KMS-11 (cell line): ENCODE measurements around the gene GAMT.

Experiments
- H2AFZ ChIP-seq: fragments of 200-600 bp; sonication (generic); 2 replicates; pipeline ENCODE4 v1.6.1; 2016; ENCODE audit warnings: antibody characterized with exemption, mixed run types, low read depth
- H3K27ac ChIP-seq: fragments of 200-600 bp; sonication (generic); 2 replicates; pipeline ENCODE4 v1.6.1; 2016; ENCODE audit warnings: mild to moderate bottlenecking, mixed run types
- H3K27me3 ChIP-seq: fragments of 200-600 bp; sonication (generic); 2 replicates; pipeline ENCODE4 v1.6.1; 2017; ENCODE audit warnings: mild to moderate bottlenecking, low read depth, mixed run types, moderate library complexity; ENCODE audit not compliant: insufficient read depth
- H3K36me3 ChIP-seq: fragments of 200-600 bp; sonication (generic); 2 replicates; pipeline ENCODE4 v1.6.1; 2017; ENCODE audit warnings: mild to moderate bottlenecking, mixed run types; ENCODE audit not compliant: insufficient read depth
- H3K4me1 ChIP-seq: fragments of 200-600 bp; sonication (generic); 2 replicates; pipeline ENCODE4 v1.6.1; 2016; ENCODE audit warnings: mild to moderate bottlenecking, low read depth, mixed run types; ENCODE audit not compliant: poor library complexity, severe bottlenecking
- H3K4me2 ChIP-seq: fragments of 200-600 bp; sonication (generic); 2 replicates; pipeline ENCODE4 v1.7.0; 2016; ENCODE audit warnings: mild to moderate bottlenecking, mixed run types
- H3K4me3 ChIP-seq: fragments of 200-600 bp; sonication (generic); IDR thresholded peaks from 2 replicates; pipeline ENCODE4 v1.6.1; 2017; ENCODE audit warnings: low read depth, low read length, mixed read lengths; ENCODE audit not compliant: insufficient read depth
- H3K79me2 ChIP-seq: fragments of 200-600 bp; sonication (generic); 2 replicates; pipeline ENCODE4 v1.6.1; 2016; ENCODE audit warnings: low read depth, mixed run types; ENCODE audit not compliant: insufficient read depth
- H3K9ac ChIP-seq: fragments of 200-600 bp; sonication (generic); 2 replicates; pipeline ENCODE4 v1.6.1; 2016; ENCODE audit warnings: mild to moderate bottlenecking, mixed run types
- H4K20me1 ChIP-seq: fragments of 200-600 bp; sonication (generic); 2 replicates; pipeline ENCODE4 v1.6.1; 2016; ENCODE audit warnings: mild to moderate bottlenecking, mixed run types; ENCODE audit not compliant: insufficient read depth
- CTCF ChIP-seq: fragments of 200-600 bp; sonication (generic); conservative IDR thresholded peaks from 2 replicates; pipeline ENCODE4 v1.6.1; 2017; ENCODE audit warnings: low read depth, mild to moderate bottlenecking, antibody characterized with exemption, low read length, moderate library complexity, mixed read lengths

Gene GAMT

GRCh38 chr19:1426736-1427135, 25.4 kb upstream of the GAMT start:
- peaks cover 27% of the 10 kb centered on the region; the same call in 1 of the 2 replicates for H3K79me2 ChIP-seq
- no peaks in the 10 kb centered on the region for H3K4me1 ChIP-seq
- no peak for TF ChIP-seq CTCF
- no peak overlapping the region for H3K4me2 ChIP-seq
- no peak overlapping the region for H3K27ac ChIP-seq
- no peak overlapping the region for H3K4me3 ChIP-seq
- H3K36me3 ChIP-seq = no peaks in the 10 kb centered on the region; the same call in 1 of the 2 replicates
- peaks cover 5% of the 10 kb centered on the region; the same call in 1 of the 2 replicates for H4K20me1 ChIP-seq
- H2AFZ ChIP-seq = no peak overlapping the region
- H3K27me3 ChIP-seq = no peaks in the 10 kb centered on the region
- H3K9ac ChIP-seq = no peak overlapping the region

- no peaks in the 10 kb centered on the region for H3K27me3 ChIP-seq
- no peaks in the 10 kb centered on the region; the same call in 1 of the 2 replicates for H3K36me3 ChIP-seq
Measured at GRCh38 chr19:1425902-1426301, 24.6 kb upstream of the GAMT start.

GRCh38 chr19:1425102-1425837, 23.9 kb upstream of the GAMT start:
- H3K4me2 ChIP-seq = no peak overlapping the region
- no peak overlapping the region for H3K27ac ChIP-seq
- TF ChIP-seq CTCF = no peak
- no peak overlapping the region for H3K4me3 ChIP-seq
- no peaks in the 10 kb centered on the region for H3K4me1 ChIP-seq
- H4K20me1 ChIP-seq = peaks cover 5% of the 10 kb centered on the region; the same call in 1 of the 2 replicates
- H3K9ac ChIP-seq = no peak overlapping the region
- H3K36me3 ChIP-seq = no peaks in the 10 kb centered on the region; the same call in 1 of the 2 replicates
- H3K79me2 ChIP-seq = peaks cover 34% of the 10 kb centered on the region; the same call in 1 of the 2 replicates
- H2AFZ ChIP-seq = no peak overlapping the region
- no peaks in the 10 kb centered on the region for H3K27me3 ChIP-seq

More at GRCh38 chr19:1425902-1426301, 24.6 kb upstream of the GAMT start:
- H3K27ac ChIP-seq = no peak overlapping the region
- peaks cover 5% of the 10 kb centered on the region; the same call in 1 of the 2 replicates for H4K20me1 ChIP-seq
- H3K4me2 ChIP-seq = no peak overlapping the region
- no peak overlapping the region for H3K9ac ChIP-seq
- H3K79me2 ChIP-seq = peaks cover 29% of the 10 kb centered on the region; the same call in 1 of the 2 replicates
- TF ChIP-seq CTCF = no peak
- no peak overlapping the region for H3K4me3 ChIP-seq
- no peak overlapping the region for H2AFZ ChIP-seq
- H3K4me1 ChIP-seq = no peaks in the 10 kb centered on the region

- Histone ChIP-seq H2AFZ (no peak overlapping the region), H3K4me3 (no peak overlapping the region), H3K9ac (no peak overlapping the region), H3K4me2 (no peak overlapping the region), H3K27ac (no peak overlapping the region), H3K27me3 (no peaks in the 10 kb centered on the region), H3K4me1 (no peaks in the 10 kb centered on the region), H3K79me2 (peaks cover 35% of the 10 kb centered on the region; the same call in 1 of the 2 replicates), H3K36me3 (no peaks in the 10 kb centered on the region; the same call in 1 of the 2 replicates), H4K20me1 (peaks cover 5% of the 10 kb centered on the region; the same call in 1 of the 2 replicates)
- TF ChIP-seq CTCF = no peak
Measured at GRCh38 chr19:1424192-1424955, 23.0 kb upstream of the GAMT start.
